GM23248 (cell line): ENCODE results near the gene LRRC61.

Source experiments
- EZH2 ChIP-seq: fragments of 200-600 bp; sonication (generic); IDR thresholded peaks from 2 replicates; pipeline ENCODE4 v1.6.1; 2018; ENCODE audit warnings: antibody characterized with exemption, mild to moderate bottlenecking; ENCODE audit not compliant: insufficient read depth, poor library complexity, severe bottlenecking
- EZH2phosphoT487 ChIP-seq: fragments of 200-600 bp; sonication (generic); IDR thresholded peaks from 2 replicates; pipeline ENCODE4 v1.6.1; 2018; ENCODE audit warnings: antibody characterized with exemption, moderate library complexity, mild to moderate bottlenecking, low read depth; ENCODE audit not compliant: insufficient read depth

DNA sequence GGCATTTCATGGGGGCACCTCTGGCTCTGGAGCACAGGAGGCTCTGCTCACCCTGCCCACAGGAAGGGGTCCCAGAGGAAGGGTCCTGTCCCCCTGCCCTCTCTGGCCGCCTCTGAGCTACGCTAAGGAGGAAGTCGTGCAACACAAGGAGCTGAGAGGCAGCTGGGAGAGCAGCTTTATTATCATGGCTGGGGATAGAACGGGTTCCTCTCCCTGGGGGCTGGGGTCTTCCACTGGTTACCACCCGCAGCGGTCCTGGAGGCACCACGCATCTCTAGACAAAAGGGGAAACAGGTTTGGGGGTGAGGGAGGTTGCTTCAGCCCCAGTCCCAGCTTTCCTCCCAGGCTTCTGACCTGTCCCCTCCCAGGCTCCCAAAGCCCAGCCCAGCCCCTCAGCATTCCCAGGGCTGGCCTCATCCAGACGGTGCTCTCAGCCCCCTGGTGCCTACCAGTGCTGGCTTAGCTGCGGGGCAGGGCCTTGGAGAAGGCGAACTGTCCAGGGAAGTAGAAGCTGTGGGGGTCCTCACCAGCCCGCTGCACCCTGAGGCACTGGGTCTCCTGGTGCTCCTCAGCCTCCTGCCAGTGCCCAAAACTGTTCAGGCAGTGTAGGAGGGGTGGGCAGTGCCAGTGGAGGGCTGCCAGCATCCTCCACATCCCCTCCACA is 15.1 kb downstream of the LRRC61 start:
- TF ChIP-seq EZH2 (no peak), EZH2phosphoT487 (no peak)
